SK-N-SH (cell line): Measurements from ENCODE around the gene COL8A2. TPM values are rescaled to one million over a fixed set of nuclear protein-coding genes. Genes with fewer than 3 reads are reported as not detected.

Experiments
- CTCF ChIA-PET: fragments of 300-600, 350-600 bp; formaldehyde crosslinking; extraction: SDS; loops from one replicate; lab custom pipeline; 2021; lab: Yijun Ruan, JAX
- POLR2A ChIA-PET: fragments of 350-600 bp; sonication (Branson Sonifier 250); formaldehyde crosslinking; extraction: SDS; loops from one replicate; lab custom pipeline; 2020; ENCODE audit warnings: antibody characterized with exemption, inconsistent platforms; lab: Yijun Ruan, JAX
- DNase-seq: peaks from one replicate; pipeline ENCODE4 v3.0.0; 2012
- H2AFZ ChIP-seq: fragments of 200-600 bp; sonication (generic); 2 replicates; pipeline ENCODE4 v1.8.1; 2016; ENCODE audit warnings: antibody characterized with exemption, mild to moderate bottlenecking, low read depth
- H3F3A ChIP-seq: fragments of 200-600 bp; sonication (generic); replicated peaks from 2 replicates; pipeline ENCODE3; 2016; ENCODE audit warnings: antibody characterized with exemption, mild to moderate bottlenecking; ENCODE audit not compliant: insufficient read depth
- H3K27ac ChIP-seq, 2 experiments: fragments of 200-500 bp in 1 of 2; fragments of 200-600 bp in 1 of 2; sonication (Bioruptor generic) in 1 of 2; sonication (generic), shearing (Covaris generic) in 1 of 2; 2 replicates each; pipeline versions ENCODE4 v1.5.1 to v1.6.1; 2014 to 2016; ENCODE audit warnings: low read depth in 2 of 2, inconsistent platforms in 1 of 2, low read length in 1 of 2, mild to moderate bottlenecking in 1 of 2, mixed read lengths in 1 of 2
- H3K27me3 ChIP-seq: fragments of 200-600 bp; sonication (generic), shearing (Covaris generic); 2 replicates; pipeline ENCODE4 v1.6.1; 2016; ENCODE audit warnings: mixed run types; ENCODE audit not compliant: insufficient read depth
- H3K36me3 ChIP-seq, 2 experiments: fragments of 200-500 bp in 1 of 2; fragments of 200-600 bp in 1 of 2; sonication (Bioruptor generic) in 1 of 2; sonication (generic) in 1 of 2; replicated peaks in 1 of 2; 2 replicates each; pipeline versions ENCODE3 to v1.5.1; 2014 to 2016; ENCODE audit warnings: low read length in 1 of 2, mild to moderate bottlenecking in 1 of 2; ENCODE audit not compliant: insufficient read depth in 2 of 2, control insufficient read depth in 1 of 2
- H3K4me1 ChIP-seq, 2 experiments: fragments of 200-500 bp in 1 of 2; fragments of 200-600 bp in 1 of 2; sonication (Bioruptor generic) in 1 of 2; sonication (generic), shearing (Covaris generic) in 1 of 2; 2 replicates each; pipeline versions ENCODE4 v1.5.1 to v1.6.1; 2014 to 2016; ENCODE audit warnings: low read depth in 1 of 2, low read length in 1 of 2, mixed run types in 1 of 2; ENCODE audit not compliant: insufficient read depth in 2 of 2, control insufficient read depth in 1 of 2
- H3K4me2 ChIP-seq: fragments of 200-600 bp; sonication (generic), shearing (Covaris generic); 2 replicates; pipeline ENCODE4 v1.6.1; 2017; ENCODE audit warnings: mixed run types
- H3K4me3 ChIP-seq, 2 experiments: fragments of 200-500 bp in 1 of 2; fragments of 200-600 bp in 1 of 2; sonication (Bioruptor generic) in 1 of 2; sonication (generic), shearing (Covaris generic) in 1 of 2; 2 replicates each; pipeline versions ENCODE4 v1.5.1 to v1.8.1; 2014 to 2016; ENCODE audit warnings: low read depth in 2 of 2, inconsistent platforms in 1 of 2, low read length in 1 of 2, mild to moderate bottlenecking in 1 of 2, mixed read lengths in 1 of 2, moderate library complexity in 1 of 2
- H3K79me2 ChIP-seq: fragments of 200-600 bp; sonication (generic); 2 replicates; pipeline ENCODE4 v1.8.1; 2017; ENCODE audit warnings: mild to moderate bottlenecking; ENCODE audit not compliant: insufficient read depth
- H3K9ac ChIP-seq: fragments of 200-600 bp; sonication (generic); 2 replicates; pipeline ENCODE4 v1.6.1; 2017; ENCODE audit warnings: mixed run types
- H3K9me2 ChIP-seq: fragments of 200-600 bp; sonication (generic); 2 replicates; pipeline ENCODE4 v1.6.1; 2017; ENCODE audit warnings: mixed run types
- H3K9me3 ChIP-seq: fragments of 200-600 bp; sonication (generic); 2 replicates; pipeline ENCODE4 v1.6.1; 2017; ENCODE audit warnings: mixed run types, mild to moderate bottlenecking, moderate library complexity
- H4K20me1 ChIP-seq: fragments of 200-600 bp; sonication (generic); 2 replicates; pipeline ENCODE4 v1.6.1; 2017; ENCODE audit warnings: mild to moderate bottlenecking, mixed run types; ENCODE audit not compliant: insufficient read depth
- FOXM1 ChIP-seq: IDR thresholded peaks from 2 replicates; pipeline ENCODE4 v1.4.0; 2012; ENCODE audit warnings: low read depth, mild to moderate bottlenecking
- JUND ChIP-seq: IDR thresholded peaks from 2 replicates; pipeline ENCODE4 v1.4.0; 2012
- MEF2A ChIP-seq: IDR thresholded peaks from 2 replicates; pipeline ENCODE4 v1.4.0; 2012; ENCODE audit warnings: low read depth, borderline replicate concordance
- NFIC ChIP-seq: IDR thresholded peaks from 2 replicates; pipeline ENCODE4 v1.4.0; 2012; ENCODE audit warnings: borderline replicate concordance
- RAD21 ChIP-seq: IDR thresholded peaks from 2 replicates; pipeline ENCODE4 v1.6.1; 2012; ENCODE audit warnings: mild to moderate bottlenecking, low read length
- REST ChIP-seq: IDR thresholded peaks from 2 replicates; pipeline ENCODE4 v1.6.1; 2012; ENCODE audit warnings: mild to moderate bottlenecking, low read depth, low read length, moderate library complexity
- RXRA ChIP-seq: IDR thresholded peaks from 2 replicates; pipeline ENCODE4 v1.4.0; 2012; ENCODE audit warnings: low read depth, mild to moderate bottlenecking, borderline replicate concordance
- TCF12 ChIP-seq: IDR thresholded peaks from 2 replicates; pipeline ENCODE4 v1.4.0; 2012
- USF1 ChIP-seq: IDR thresholded peaks from 2 replicates; pipeline ENCODE4 v1.4.0; 2012; ENCODE audit warnings: low read depth, borderline replicate concordance
- YY1 ChIP-seq: IDR thresholded peaks from 2 replicates; pipeline ENCODE4 v1.4.0; 2012; ENCODE audit warnings: low read depth, mild to moderate bottlenecking
- WGBS: methylation state at CpG from one replicate; pipeline ENCODE4 v1.1.6; 2017; ENCODE audit warnings: low lambda C conversion rate; 5-methylcytosine and 5-hydroxymethylcytosine counted together
- polyA plus RNA-seq, 3 experiments: library from polyadenylated mRNA; depleted of rRNA; stranded (reverse); fragments of >200 nt; gene quantifications; 2 replicates each; pipeline ENCODE4 v1.2.3, GENCODE V29; 2012
- TF ChIP-seq, protein P1 (sequence below): IDR thresholded peaks from 2 replicates; pipeline ENCODE4 v1.4.0; 2012; ENCODE audit warnings: low read depth, borderline replicate concordance

COL8A2 gene
- polyA plus RNA-seq, 1 of the 3 experiments (the other 2 are of a cell fraction), result 3.1 TPM

- no peak for TF ChIP-seq REST
- no peak for TF ChIP-seq RAD21
- TF ChIP-seq YY1, result no peak
Observed at GRCh38 chr1:36093929-36094328, 31.1 kb downstream of the COL8A2 start (continued).

- Histone ChIP-seq H3K9ac (no peak overlapping the region), H3K27ac (peak overlapping the region in 1 of 2 experiments; percentile 99; a peak in 2 of 4 replicates), H4K20me1 (no peaks in the 10 kb centered on the region), H3K9me3 (no peaks in the 10 kb centered on the region), H3K36me3 (peaks cover 17 to 53% of the 10 kb centered on the region in 2 experiments), H3K4me3 (no peak overlapping the region), H3K9me2 (no peaks in the 10 kb centered on the region), H3K4me2 (no peak overlapping the region), H3K27me3 (no peaks in the 10 kb centered on the region), H3K79me2 (peaks cover 40% of the 10 kb centered on the region), H2AFZ (no peak overlapping the region), H3F3A (peaks cover 23% of the 10 kb centered on the region), H3K4me1 (peaks cover 3 to 76% of the 10 kb centered on the region in 2 experiments; a peak in 3 of 4 replicates)
- ChIA-PET POLR2A (interaction anchor here (0.6 to 2.0 kb wide), 4 partner anchors 20 to 163 kb away, joined by 3 to 7 read pairs (median 5); partner anchors contain the start of gene AGO3), CTCF (interaction anchor here (1.0 to 32.6 kb wide), 9 partner anchors 22 to 327 kb away, joined by 3 to 700 read pairs (median 4); partner anchors contain the start of genes MAP7D1 and TRAPPC3)
- WGBS, result 97% methylated on average over 4 of the region's 7 CpGs
- no peak for DNase-seq
- TF ChIP-seq TCF12, result no peak
- TF ChIP-seq MEF2A, result no peak
- TF ChIP-seq FOXM1, result no peak
- TF ChIP-seq JUND, result no peak
- TF ChIP-seq REST, result no peak
- no peak for TF ChIP-seq USF1
- no peak for TF ChIP-seq RXRA
- no peak for TF ChIP-seq NFIC
- TF ChIP-seq, protein P1, sequence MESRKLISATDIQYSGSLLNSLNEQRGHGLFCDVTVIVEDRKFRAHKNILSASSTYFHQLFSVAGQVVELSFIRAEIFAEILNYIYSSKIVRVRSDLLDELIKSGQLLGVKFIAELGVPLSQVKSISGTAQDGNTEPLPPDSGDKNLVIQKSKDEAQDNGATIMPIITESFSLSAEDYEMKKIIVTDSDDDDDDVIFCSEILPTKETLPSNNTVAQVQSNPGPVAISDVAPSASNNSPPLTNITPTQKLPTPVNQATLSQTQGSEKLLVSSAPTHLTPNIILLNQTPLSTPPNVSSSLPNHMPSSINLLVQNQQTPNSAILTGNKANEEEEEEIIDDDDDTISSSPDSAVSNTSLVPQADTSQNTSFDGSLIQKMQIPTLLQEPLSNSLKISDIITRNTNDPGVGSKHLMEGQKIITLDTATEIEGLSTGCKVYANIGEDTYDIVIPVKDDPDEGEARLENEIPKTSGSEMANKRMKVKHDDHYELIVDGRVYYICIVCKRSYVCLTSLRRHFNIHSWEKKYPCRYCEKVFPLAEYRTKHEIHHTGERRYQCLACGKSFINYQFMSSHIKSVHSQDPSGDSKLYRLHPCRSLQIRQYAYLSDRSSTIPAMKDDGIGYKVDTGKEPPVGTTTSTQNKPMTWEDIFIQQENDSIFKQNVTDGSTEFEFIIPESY, result no peak
Observed at GRCh38 chr1:36093226-36093625, 31.8 kb downstream of the COL8A2 start.
